Ovary (tissue), 3 donors: ENCODE measurements around the gene DSCAM.

Source experiments
- CTCF ChIP-seq, 3 donors: fragments of 450-650 bp in 2 of 3; fragments of 200-600 bp in 1 of 3; IDR thresholded peaks; one replicate each; pipeline versions ENCODE4 v1.5.1 to v1.8.0; 2016 to 2022; ENCODE audit warnings: antibody characterized with exemption in 3 of 3, mild to moderate bottlenecking in 1 of 3
- POLR2A ChIP-seq: fragments of 450-650 bp; IDR thresholded peaks from one replicate; pipeline ENCODE4 v1.6.1; 2017; ENCODE audit warnings: antibody characterized with exemption, mild to moderate bottlenecking, moderate library complexity
- donor health status: DM: no; HTN: no; CAD: no.

GRCh38 chr21:40337981-40338380, 509.0 kb downstream of the DSCAM start:
- TF ChIP-seq POLR2A = no peak
- TF ChIP-seq CTCF (IDR thresholded peaks at IDR 0.05) = no peak
